Peyer's patch (tissue), 4 donors: ENCODE data around the gene ZNFX1. TPM values are rescaled to one million over a fixed set of nuclear protein-coding genes. Genes with fewer than 3 reads are reported as not detected.
A peak's percentile ranks its signal among the peaks of the same experiment; 100 is the strongest.
"Not testable (repeated sequence)": the region's sequence is repeated elsewhere in the genome, so short reads cannot be mapped to it uniquely, and the experiment has no call there.

Source experiments
- DNase-seq, 3 donors: peaks; one replicate each; pipeline ENCODE4 v3.0.0-alpha.2; 2017 to 2019
- H3K27ac ChIP-seq, 4 donors: fragments of 200-600 bp; sonication (generic); one replicate each; pipeline ENCODE4 v1.5.1; 2016 to 2019
- H3K27me3 ChIP-seq, 2 donors: fragments of 200-600 bp; sonication (generic); one replicate each; pipeline ENCODE4 v1.5.1; 2019
- H3K36me3 ChIP-seq, 3 donors: fragments of 200-600 bp; sonication (generic); one replicate each; pipeline ENCODE4 v1.5.1; 2016 to 2019
- H3K4me1 ChIP-seq, 4 donors: fragments of 200-600 bp; sonication (generic); one replicate each; pipeline ENCODE4 v1.5.1; 2016 to 2019
- H3K4me3 ChIP-seq, 4 donors: fragments of 200-600 bp; sonication (generic); 1 replicate in 3 of 4; 2 replicates in 1 of 4; pipeline ENCODE4 v1.5.1; 2016 to 2019; ENCODE audit warnings: mild to moderate bottlenecking in 1 of 4
- H3K9me3 ChIP-seq, 4 donors: fragments of 200-600 bp; sonication (generic); one replicate each; pipeline ENCODE4 v1.5.1; 2016 to 2019; ENCODE audit warnings: mild to moderate bottlenecking in 1 of 4
- CTCF ChIP-seq, 6 experiments: fragments of 450-650 bp in 4 of 6; fragments of 200-600 bp in 2 of 6; sonication (generic) in 1 of 6; IDR thresholded peaks; one replicate each; pipeline ENCODE4 v1.5.1; 2017 to 2019; ENCODE audit warnings: antibody characterized with exemption in 6 of 6, mild to moderate bottlenecking in 3 of 6, moderate library complexity in 1 of 6
- POLR2A ChIP-seq, 2 donors: fragments of 450-650 bp; IDR thresholded peaks; one replicate each; pipeline ENCODE4 v1.5.1; 2017; ENCODE audit warnings: antibody characterized with exemption in 2 of 2, mild to moderate bottlenecking in 2 of 2, moderate library complexity in 2 of 2
- total RNA-seq, 4 donors: library from RNA; depleted of rRNA; stranded (reverse); fragments of >200 nt; gene quantifications; one replicate each; pipeline ENCODE4 v1.1.0, GENCODE V29; 2016

The ZNFX1 gene
- total RNA-seq, 4 donors from 2014 or later = 33.4 to 40.3 (median 36.4) TPM

- Histone ChIP-seq H3K27ac (peak overlapping the region; percentile 85 to 95 (median 92)), H3K4me1 (peaks cover 0 to 7% (median 3%) of the 10 kb centered on the region in 4 donors), H3K27me3 (no peaks in the 10 kb centered on the region), H3K36me3 (peaks cover 0 to 39% (median 0%) of the 10 kb centered on the region in 3 donors), H3K4me3 (peak overlapping the region; percentile 63 to 89 (median 72)), H3K9me3 (no peaks in the 10 kb centered on the region)
- TF ChIP-seq POLR2A (IDR thresholded peaks at IDR 0.05) = no peak
- no peak for TF ChIP-seq CTCF (IDR thresholded peaks at IDR 0.05)
- no peak for DNase-seq
These were observed 57.7 kb downstream of the ZNFX1 start for GRCh38 chr20:49219924-49220831.

GRCh38 chr20:49219091-49219923 is 58.5 kb downstream of the ZNFX1 start, which contains the start of gene DDX27:
Gene DDX27, plus strand, starts transcription at chr20:49219416. Its CDS starts 33 bp downstream, at chr20:49219449.
- no peaks in the 10 kb centered on the region for H3K9me3 ChIP-seq
- peaks cover 0 to 7% (median 3%) of the 10 kb centered on the region in 4 donors for H3K4me1 ChIP-seq
- peak; percentile 97 to 99 (median 97) for DNase-seq
- H3K36me3 ChIP-seq = peaks cover 0 to 30% (median 0%) of the 10 kb centered on the region in 3 donors
- peak within 1 kb of the TSS; percentile 85 to 95 (median 92) for H3K27ac ChIP-seq
- TF ChIP-seq CTCF (IDR thresholded peaks at IDR 0.05) (no peak), POLR2A (IDR thresholded peaks at IDR 0.05) (peak; percentile 70 to 83)
- peak within 1 kb of the TSS; percentile 63 to 89 (median 72) for H3K4me3 ChIP-seq
- H3K27me3 ChIP-seq = no peaks in the 10 kb centered on the region

GRCh38 chr20:49218739-49219090 is 59.1 kb downstream of the ZNFX1 start:
- H3K36me3 ChIP-seq = peaks cover 0 to 24% (median 0%) of the 10 kb centered on the region in 3 donors
- not testable (repeated sequence) for H3K27me3 ChIP-seq, H3K4me1 ChIP-seq, H3K9me3 ChIP-seq
- H3K4me3 ChIP-seq = peak overlapping the region in 3 of 4 donors; percentile 63 to 89 (median 74)
- peak overlapping the region; percentile 85 to 95 (median 92) for H3K27ac ChIP-seq
- DNase-seq = peak; percentile 25 to 68 (median 56)

- H3K4me3 ChIP-seq = peak overlapping the region in 1 of 4 donors; percentile 26
- peaks cover 0 to 8% (median 0%) of the 10 kb centered on the region in 3 donors for H3K36me3 ChIP-seq
- DNase-seq = peak; percentile 95 to 98 (median 98)
- H3K27me3 ChIP-seq = no peaks in the 10 kb centered on the region
- peaks cover 0 to 7% (median 3%) of the 10 kb centered on the region in 4 donors for H3K4me1 ChIP-seq
- H3K9me3 ChIP-seq = no peaks in the 10 kb centered on the region
- H3K27ac ChIP-seq = peak overlapping the region in 1 of 4 donors; percentile 25
- TF ChIP-seq POLR2A (IDR thresholded peaks at IDR 0.05) (no peak), CTCF (IDR thresholded peaks at IDR 0.05) (peak; percentile 83 to 94 (median 92))
These were observed 60.8 kb downstream of the ZNFX1 start for GRCh38 chr20:49216991-49217578.

GRCh38 chr20:49215232-49215631 is 62.6 kb downstream of the ZNFX1 start:
- no peak overlapping the region for H3K4me3 ChIP-seq
- H3K27ac ChIP-seq = no peak overlapping the region
- no peaks in the 10 kb centered on the region for H3K9me3 ChIP-seq
- DNase-seq = no peak
- TF ChIP-seq CTCF (IDR thresholded peaks at IDR 0.05) (no peak), POLR2A (IDR thresholded peaks at IDR 0.05) (no peak)
- H3K27me3 ChIP-seq = no peaks in the 10 kb centered on the region
- peaks cover 0 to 3% (median 1%) of the 10 kb centered on the region in 4 donors for H3K4me1 ChIP-seq
- H3K36me3 ChIP-seq = no peaks in the 10 kb centered on the region
